Activated CD8-positive, alpha-beta memory T cell treated with anti-CD3 and anti-CD28 coated beads, Interleukin-2, amount 50 U/mL, for 48 hours (primary cell): Measurements from ENCODE around the gene PHTF2.

Experiments used
- DNase-seq: peaks from one replicate; pipeline ENCODE4 v3.0.0-alpha.2; 2020

Gene PHTF2

GRCh38 chr7:77881871-77882270 lies 83.3 kb downstream of the PHTF2 start:
- DNase-seq, result no peak

GRCh38 chr7:77885155-77885554 lies 86.6 kb downstream of the PHTF2 start:
- no peak for DNase-seq

DNA sequence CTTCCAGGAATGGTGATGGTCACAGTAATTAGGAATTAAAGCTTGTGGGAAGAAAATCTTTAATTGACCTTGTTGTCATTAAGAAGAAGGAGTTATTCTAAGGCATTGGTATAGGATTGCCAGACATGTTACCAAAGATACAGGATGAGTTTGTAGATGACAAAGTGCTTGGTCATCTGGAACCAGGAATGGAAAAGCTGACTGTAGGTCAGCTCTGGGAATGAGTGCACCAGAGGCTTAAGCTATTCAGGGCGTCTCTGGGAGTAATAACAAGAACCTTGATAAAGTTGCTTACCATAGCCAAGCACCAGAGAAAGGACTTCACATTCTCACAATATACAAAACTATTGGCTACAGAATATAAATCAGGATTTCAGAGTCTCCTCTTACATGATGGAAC lies 89.0 kb downstream of the PHTF2 start:
- DNase-seq, result no peak

GRCh38 chr7:77888998-77889397 lies 90.4 kb downstream of the PHTF2 start:
- DNase-seq, result no peak

GRCh38 chr7:77893813-77894212 lies 95.2 kb downstream of the PHTF2 start:
- DNase-seq, result no peak

DNA sequence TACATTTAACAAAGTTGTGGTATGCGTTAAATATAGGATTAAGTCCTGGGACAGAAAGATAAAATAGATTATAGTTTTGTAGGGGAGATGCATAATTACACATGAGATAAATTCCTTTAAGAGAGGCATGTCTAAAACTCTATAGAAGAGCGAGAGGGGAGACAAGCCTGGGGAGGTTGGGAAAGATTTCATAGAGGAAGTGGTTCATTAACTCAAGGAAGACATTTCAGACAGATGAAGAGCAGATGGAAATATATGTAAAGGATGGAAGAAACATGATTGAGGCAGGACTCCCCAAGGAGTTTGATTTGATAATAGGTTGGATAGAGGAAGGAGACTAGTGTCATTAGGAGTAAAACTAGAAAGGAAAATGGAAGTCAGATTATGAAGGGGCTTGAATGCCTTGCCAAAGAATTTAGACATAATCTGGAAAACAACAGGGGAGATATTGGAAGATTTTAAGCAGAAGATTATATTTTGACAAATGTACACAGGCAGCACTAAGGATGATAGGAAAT lies 96.1 kb downstream of the PHTF2 start:
- DNase-seq, result no peak

DNA sequence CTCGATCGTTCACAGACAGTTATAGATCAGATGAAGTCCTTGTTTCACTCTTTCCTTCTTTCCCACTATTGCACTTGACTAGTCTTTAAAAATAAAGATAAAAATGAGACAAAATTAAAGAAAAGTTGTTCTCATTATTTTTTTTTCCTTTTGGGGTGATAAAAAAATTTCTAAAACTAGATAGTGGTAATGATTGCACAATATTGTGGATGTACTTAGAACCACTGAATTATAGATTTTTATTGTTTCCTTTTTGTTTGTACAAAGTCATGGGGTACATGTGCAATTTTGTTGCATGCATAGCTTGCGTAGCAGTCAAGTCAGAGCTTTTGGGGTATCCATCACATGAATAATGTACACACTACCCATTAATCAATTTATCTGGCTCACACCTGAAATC lies 97.3 kb downstream of the PHTF2 start:
- no peak for DNase-seq

GRCh38 chr7:77897004-77897547 lies 98.5 kb downstream of the PHTF2 start:
- DNase-seq, result no peak

- no peak for DNase-seq
Measured at GRCh38 chr7:77899516-77899915, 100.9 kb downstream of the PHTF2 start.

- no peak for DNase-seq
Measured at GRCh38 chr7:77903597-77903996, 105.0 kb downstream of the PHTF2 start.

- DNase-seq, result no peak
Measured at GRCh38 chr7:77904252-77904651, 105.7 kb downstream of the PHTF2 start.

GRCh38 chr7:77907281-77907680 lies 108.7 kb downstream of the PHTF2 start:
- no peak for DNase-seq

DNA sequence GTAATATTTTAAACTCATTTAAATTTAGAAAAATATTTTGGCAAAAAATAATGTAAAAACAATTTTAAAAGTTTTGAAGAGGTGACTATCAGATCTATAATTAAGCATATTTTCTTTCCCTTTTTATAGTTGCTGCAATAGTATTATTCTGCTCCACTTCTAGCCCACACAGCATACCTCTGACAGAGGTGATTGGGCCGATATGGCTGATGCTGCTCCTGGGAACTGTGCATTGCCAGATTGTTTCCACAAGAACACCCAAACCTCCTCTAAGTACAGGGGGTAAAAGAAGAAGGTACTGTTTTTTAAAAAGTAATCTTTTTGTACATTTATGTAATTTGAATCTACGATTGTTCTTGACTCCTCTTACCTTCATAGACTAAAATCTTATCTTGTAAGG lies 110.1 kb downstream of the PHTF2 start:
- no peak for DNase-seq

- DNase-seq, result no peak
Measured at GRCh38 chr7:77910124-77910523, 111.6 kb downstream of the PHTF2 start.

- DNase-seq, result no peak
Measured at GRCh38 chr7:77912293-77912692, 113.7 kb downstream of the PHTF2 start.

- DNase-seq, result no peak
Measured at GRCh38 chr7:77913977-77914607, 115.5 kb downstream of the PHTF2 start.

DNA sequence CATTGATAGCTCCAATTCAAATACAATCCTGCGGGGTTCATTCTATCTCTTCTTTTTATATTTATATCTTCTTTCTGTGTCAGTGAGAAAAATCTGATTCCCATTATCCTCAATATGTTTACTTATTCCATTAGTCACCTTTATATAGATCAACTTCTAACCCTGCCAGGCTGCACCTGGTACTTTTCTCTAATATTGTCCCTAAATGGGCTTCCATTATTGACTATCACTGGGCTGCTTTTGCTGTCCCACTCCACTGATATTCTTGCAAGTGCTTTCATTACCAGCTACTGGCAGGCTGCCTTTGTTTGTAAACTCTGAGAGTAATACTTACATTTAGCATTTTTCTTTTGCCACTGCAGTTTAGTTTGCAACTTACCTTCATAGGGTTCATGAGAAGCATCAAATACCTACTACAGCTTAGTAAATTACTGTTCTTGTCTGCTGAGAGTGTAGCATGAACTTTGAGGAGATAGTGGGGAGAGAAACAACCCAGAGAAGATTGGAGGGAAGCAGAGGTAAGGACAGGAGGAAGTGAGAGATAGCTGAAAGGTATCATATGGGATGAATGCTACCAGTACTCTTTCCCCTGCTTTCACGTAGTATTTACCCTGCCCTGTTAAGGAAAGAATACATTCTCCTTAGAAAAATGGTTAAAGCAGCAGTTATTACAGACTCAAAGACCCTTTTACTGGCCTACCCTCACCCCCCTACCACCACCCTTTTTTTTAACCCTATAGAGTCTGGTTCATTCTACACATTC lies 119.1 kb downstream of the PHTF2 start:
- DNase-seq, result no peak

DNA sequence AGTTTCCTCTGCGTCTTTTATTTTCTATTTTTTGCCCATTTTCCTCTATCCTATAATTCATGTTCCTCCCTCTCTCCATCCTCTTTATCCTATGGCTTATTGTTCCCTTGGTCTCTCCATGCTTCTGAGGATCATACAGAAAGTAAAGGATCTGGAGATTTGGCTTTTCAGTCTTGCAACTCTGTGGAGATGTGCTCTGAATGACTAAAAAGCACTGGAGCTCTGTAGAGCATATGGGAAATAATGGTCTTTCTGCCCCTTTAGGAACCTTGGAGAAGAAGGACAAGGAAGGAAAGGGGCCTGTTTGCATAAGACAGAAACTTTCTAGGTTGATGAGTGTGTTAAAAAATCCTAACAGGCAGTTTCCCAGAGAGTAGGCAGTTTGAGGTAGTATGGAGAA lies 120.1 kb downstream of the PHTF2 start:
- no peak for DNase-seq

GRCh38 chr7:77923419-77923818 lies 124.8 kb downstream of the PHTF2 start:
- DNase-seq, result no peak

- DNase-seq, result no peak
Measured at GRCh38 chr7:77930496-77930895, 131.9 kb downstream of the PHTF2 start.

- no peak for DNase-seq
Measured at GRCh38 chr7:77931841-77932240, 133.3 kb downstream of the PHTF2 start.

DNA sequence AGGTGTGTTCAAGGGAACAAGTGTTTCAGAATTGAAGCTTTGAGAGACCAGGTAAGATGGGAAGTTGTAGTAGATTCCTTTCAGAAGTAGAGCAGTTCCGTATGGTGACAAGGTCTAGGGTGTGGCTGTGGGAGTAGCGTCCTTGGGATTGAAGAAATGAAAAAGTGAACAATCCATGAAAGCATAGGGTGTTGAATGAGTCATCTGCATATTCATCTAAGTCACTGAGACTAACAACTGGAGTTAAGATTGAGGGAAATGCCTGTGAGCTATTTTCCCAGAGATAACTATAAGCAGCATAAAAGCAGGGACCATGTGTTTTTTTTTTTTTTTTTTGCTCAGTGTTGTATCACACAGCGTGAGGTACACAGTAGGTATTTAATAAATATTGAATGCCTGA lies 134.8 kb downstream of the PHTF2 start:
- DNase-seq, result no peak

DNA sequence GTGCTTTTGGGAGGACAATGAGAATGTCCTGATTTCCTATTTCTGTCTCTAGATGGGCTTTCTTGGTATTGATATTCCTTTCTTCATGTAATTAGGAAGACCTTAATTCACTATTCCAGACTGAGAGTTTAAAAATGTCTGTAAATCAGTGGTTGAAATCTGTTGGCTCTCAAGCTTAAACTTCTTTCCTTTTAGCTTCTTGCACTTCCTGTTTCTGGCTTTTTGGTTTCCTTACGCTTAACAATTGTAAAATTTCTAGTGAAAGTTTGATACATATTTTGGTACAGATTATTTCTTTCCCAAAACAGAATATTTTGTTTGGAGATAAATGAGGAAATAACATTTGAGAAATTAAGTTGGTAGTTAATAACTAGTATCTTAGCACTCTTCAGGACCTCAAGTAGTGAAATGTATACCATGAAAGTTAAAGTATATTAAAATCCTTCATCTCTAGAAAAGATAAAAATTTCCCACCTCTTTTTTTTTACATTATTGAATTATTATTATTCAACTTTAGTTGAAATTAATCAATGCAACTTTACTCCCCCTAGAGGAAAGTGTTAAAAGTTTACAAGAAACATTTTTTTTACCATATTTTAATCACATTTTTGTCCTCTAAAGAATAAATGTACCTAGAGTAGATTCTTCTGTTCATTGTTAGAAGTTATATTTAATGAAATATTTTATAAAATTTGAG lies 137.2 kb downstream of the PHTF2 start:
- no peak for DNase-seq

- no peak for DNase-seq
Measured at GRCh38 chr7:77940647-77941046, 142.1 kb downstream of the PHTF2 start.
